ENCODE measurements around the gene NSFL1C. TPM values are rescaled to one million over a fixed set of nuclear protein-coding genes. Genes with fewer than 3 reads are reported as not detected.

Gene NSFL1C
- total RNA-seq: 29.5 and 33.7 TPM in 2 replicates

GRCh38 chr20:1466211-1467081 lies at the start of gene NSFL1C:
TSS of gene NSFL1C (minus strand) at chr20:1466849. CDS start at chr20:1466824, 25 bp downstream.

GRCh38 chr20:1491281-1491840 lies 24.7 kb upstream of the NSFL1C start, which contains the start of gene SIRPB2:
TSS of gene SIRPB2 (minus strand) at chr20:1491420. CDS start at chr20:1491359, 61 bp downstream.

GRCh38 chr20:1392693-1393506 lies 73.7 kb downstream of the NSFL1C start, which contains the start of gene FKBP1A:
TSS of gene FKBP1A (minus strand) at chr20:1393054. CDS start at chr20:1392998, 56 bp downstream.

Other genes starting within 250 kb of the NSFL1C start
- gene RAD21L1, start 240.8 kb downstream of the NSFL1C start, total RNA-seq: not detected in 2 replicates
- 6.8 and 8.6 TPM in 2 replicates for gene SNPH, start 200.6 kb downstream of the NSFL1C start, total RNA-seq
- gene SDCBP2, start 137.7 kb downstream of the NSFL1C start, total RNA-seq: 0.65 and 2.3 TPM in 2 replicates
- 99.5 and 139 TPM in 2 replicates for gene FKBP1A, start 73.8 kb downstream of the NSFL1C start, total RNA-seq
- not detected in 2 replicates for gene SIRPB2, start 24.6 kb upstream of the NSFL1C start, total RNA-seq
- gene SIRPD, start 90.9 kb upstream of the NSFL1C start, total RNA-seq: not detected in 2 replicates
- 4.1 and 6.2 TPM in 2 replicates for gene SIRPB1, start 153.2 kb upstream of the NSFL1C start, total RNA-seq
- gene SIRPG, start 190.9 kb upstream of the NSFL1C start, total RNA-seq: not detected in 2 replicates